ENCODE data around the gene KLHL18.

KLHL18 gene

DNA sequence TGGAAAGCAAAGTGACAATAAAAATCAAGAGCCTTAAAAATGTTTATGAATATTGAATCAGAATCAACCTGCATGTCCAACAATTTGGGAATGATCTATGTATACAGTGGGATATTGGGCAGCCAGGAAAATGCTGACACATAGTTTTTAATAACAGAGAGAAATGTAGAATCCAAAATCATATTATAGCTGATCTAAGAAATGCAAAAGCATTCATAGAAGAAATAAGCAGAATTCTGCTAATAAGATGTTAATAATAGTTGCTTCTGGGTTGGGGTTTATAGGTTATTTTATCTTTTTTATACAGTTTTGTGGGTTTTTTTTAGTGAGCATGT, 15.3 kb upstream of the KLHL18 start:
- CTCF ChIA-PET, result interaction anchor here (0.6 to 1.0 kb wide), 2 partner anchors 17 to 122 kb away, joined by 3 read pairs; no protein-coding TSS in a partner anchor

DNA sequence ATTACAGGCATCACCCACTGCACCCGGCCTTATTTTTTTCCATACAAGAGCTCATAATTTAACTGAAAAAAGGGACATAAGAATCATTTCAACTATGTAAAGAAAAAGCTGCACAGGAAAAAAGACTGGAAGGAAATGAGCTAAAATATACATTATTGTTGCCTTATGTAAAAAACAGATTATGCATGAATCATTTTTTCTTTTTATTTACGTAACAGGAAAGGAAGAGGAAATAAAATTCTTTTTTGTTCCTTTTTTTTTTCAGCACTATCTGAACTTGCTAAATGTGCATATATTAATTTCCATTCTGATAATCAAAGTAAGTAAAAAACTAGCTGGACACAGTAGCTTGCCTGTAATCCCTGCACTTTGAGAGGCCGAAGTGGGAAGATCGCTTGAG, 12.2 kb upstream of the KLHL18 start:
- ChIA-PET POLR2A (no interaction called here), CTCF (no interaction called here)
- no peak for TF ChIP-seq ELF4 (IDR thresholded peaks at IDR 0.05)
- TF ChIP-seq FOXA1 (IDR thresholded peaks at IDR 0.05), result no peak
- TF ChIP-seq L3MBTL2 (conservative IDR thresholded peaks at IDR 0.05), result no peak
- no peak for TF ChIP-seq FOXK2 (IDR thresholded peaks at IDR 0.05)
- TF ChIP-seq CTBP1 (IDR thresholded peaks at IDR 0.05; ENCODE audit: borderline replicate concordance), result no peak
- DNase-seq (ENCODE audit: extremely low spot score), result no peak

More for the DNA sequence above, 15.3 kb upstream of the KLHL18 start:
- POLR2A ChIA-PET, result no interaction called here
- TF ChIP-seq ZNF384 (IDR thresholded peaks at IDR 0.05) (no peak), TARDBP (IDR thresholded peaks at IDR 0.05) (no peak), SUZ12 (IDR thresholded peaks at IDR 0.05) (no peak), CTBP1 (IDR thresholded peaks at IDR 0.05; ENCODE audit: borderline replicate concordance) (no peak), FOXK2 (IDR thresholded peaks at IDR 0.05) (no peak), FOXA1 (IDR thresholded peaks at IDR 0.05) (no peak), L3MBTL2 (conservative IDR thresholded peaks at IDR 0.05) (no peak), SP1 (IDR thresholded peaks at IDR 0.05) (no peak), ELF4 (IDR thresholded peaks at IDR 0.05) (no peak)
- TF ChIP-seq, protein P1, sequence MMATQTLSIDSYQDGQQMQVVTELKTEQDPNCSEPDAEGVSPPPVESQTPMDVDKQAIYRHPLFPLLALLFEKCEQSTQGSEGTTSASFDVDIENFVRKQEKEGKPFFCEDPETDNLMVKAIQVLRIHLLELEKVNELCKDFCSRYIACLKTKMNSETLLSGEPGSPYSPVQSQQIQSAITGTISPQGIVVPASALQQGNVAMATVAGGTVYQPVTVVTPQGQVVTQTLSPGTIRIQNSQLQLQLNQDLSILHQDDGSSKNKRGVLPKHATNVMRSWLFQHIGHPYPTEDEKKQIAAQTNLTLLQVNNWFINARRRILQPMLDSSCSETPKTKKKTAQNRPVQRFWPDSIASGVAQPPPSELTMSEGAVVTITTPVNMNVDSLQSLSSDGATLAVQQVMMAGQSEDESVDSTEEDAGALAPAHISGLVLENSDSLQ (IDR thresholded peaks at IDR 0.05), result no peak
- no peak for DNase-seq (ENCODE audit: extremely low spot score)

DNA sequence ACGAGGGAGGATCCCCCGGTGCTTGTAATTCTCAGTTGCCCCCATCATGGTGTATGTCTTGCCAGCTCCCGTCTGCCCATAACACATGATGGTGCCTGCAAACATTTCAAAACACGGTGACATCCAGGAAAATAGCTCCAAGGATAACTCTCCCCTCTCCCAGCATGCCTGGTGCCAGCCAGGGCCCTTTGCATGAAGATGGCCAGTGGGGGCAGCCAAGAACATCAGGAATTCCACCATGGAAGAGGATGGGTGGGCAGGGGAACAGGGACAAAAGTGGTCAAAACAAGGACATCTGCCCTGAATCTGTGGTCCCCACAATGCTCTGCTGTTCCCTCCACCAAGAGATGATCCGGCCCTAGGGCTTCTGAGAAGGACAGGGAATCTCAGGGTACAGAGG, 9.2 kb upstream of the KLHL18 start:
- ChIA-PET POLR2A (no interaction called here), CTCF (no interaction called here)
- DNase-seq (ENCODE audit: extremely low spot score), result no peak
- TF ChIP-seq L3MBTL2 (conservative IDR thresholded peaks at IDR 0.05) (no peak), ELF4 (IDR thresholded peaks at IDR 0.05) (no peak), FOXM1 (IDR thresholded peaks at IDR 0.05; ENCODE audit: borderline replicate concordance) (no peak), ARNT (IDR thresholded peaks at IDR 0.05) (no peak), SUZ12 (IDR thresholded peaks at IDR 0.05) (no peak), ZNF384 (IDR thresholded peaks at IDR 0.05) (no peak), TARDBP (IDR thresholded peaks at IDR 0.05) (no peak), FOXK2 (IDR thresholded peaks at IDR 0.05) (no peak), LEF1 (IDR thresholded peaks at IDR 0.05; ENCODE audit: borderline replicate concordance) (no peak), CTBP1 (IDR thresholded peaks at IDR 0.05; ENCODE audit: borderline replicate concordance) (no peak), BHLHE40 (IDR thresholded peaks at IDR 0.05; ENCODE audit: borderline replicate concordance) (no peak), NFRKB (IDR thresholded peaks at IDR 0.05) (no peak), SP1 (IDR thresholded peaks at IDR 0.05) (no peak), FOXA1 (IDR thresholded peaks at IDR 0.05) (no peak), HDGF (IDR thresholded peaks at IDR 0.05; ENCODE audit: borderline replicate concordance) (no peak)
- TF ChIP-seq, protein P1 (IDR thresholded peaks at IDR 0.05), result no peak

DNA sequence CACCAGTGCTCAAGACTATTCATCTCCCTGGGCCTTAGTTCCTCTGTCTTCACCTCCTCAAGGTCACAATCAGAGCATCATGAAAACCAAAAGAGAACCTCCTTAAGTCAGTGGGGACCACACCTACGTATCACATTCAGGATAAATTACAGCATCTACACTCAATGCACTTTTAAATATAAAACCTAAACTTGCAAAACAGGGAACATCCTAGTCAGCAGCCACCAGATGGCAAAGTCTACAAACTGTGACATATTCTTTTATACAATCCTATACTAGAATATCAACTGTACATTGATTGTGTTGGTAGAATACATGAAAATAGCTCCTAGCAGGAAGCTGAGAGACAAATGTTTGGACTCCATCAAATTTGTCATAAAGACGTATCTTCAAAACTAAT, 8.1 kb upstream of the KLHL18 start:
- no peak for DNase-seq (ENCODE audit: extremely low spot score)
- TF ChIP-seq ARNT (IDR thresholded peaks at IDR 0.05), result no peak
- TF ChIP-seq CTBP1 (IDR thresholded peaks at IDR 0.05; ENCODE audit: borderline replicate concordance), result no peak
- TF ChIP-seq TARDBP (IDR thresholded peaks at IDR 0.05), result no peak
- no peak for TF ChIP-seq ELF4 (IDR thresholded peaks at IDR 0.05)
- TF ChIP-seq SUZ12 (IDR thresholded peaks at IDR 0.05), result no peak
- no peak for TF ChIP-seq NFRKB (IDR thresholded peaks at IDR 0.05)
- TF ChIP-seq, protein P1 (IDR thresholded peaks at IDR 0.05), result no peak
- no peak for TF ChIP-seq FOXM1 (IDR thresholded peaks at IDR 0.05; ENCODE audit: borderline replicate concordance)
- no peak for TF ChIP-seq ZNF384 (IDR thresholded peaks at IDR 0.05)
- no peak for TF ChIP-seq SP1 (IDR thresholded peaks at IDR 0.05)
- TF ChIP-seq FOXK2 (IDR thresholded peaks at IDR 0.05), result no peak
- TF ChIP-seq L3MBTL2 (conservative IDR thresholded peaks at IDR 0.05), result no peak
- no peak for TF ChIP-seq LEF1 (IDR thresholded peaks at IDR 0.05; ENCODE audit: borderline replicate concordance)
- TF ChIP-seq BHLHE40 (IDR thresholded peaks at IDR 0.05; ENCODE audit: borderline replicate concordance), result no peak
- ChIA-PET CTCF (no interaction called here), POLR2A (no interaction called here)

DNA sequence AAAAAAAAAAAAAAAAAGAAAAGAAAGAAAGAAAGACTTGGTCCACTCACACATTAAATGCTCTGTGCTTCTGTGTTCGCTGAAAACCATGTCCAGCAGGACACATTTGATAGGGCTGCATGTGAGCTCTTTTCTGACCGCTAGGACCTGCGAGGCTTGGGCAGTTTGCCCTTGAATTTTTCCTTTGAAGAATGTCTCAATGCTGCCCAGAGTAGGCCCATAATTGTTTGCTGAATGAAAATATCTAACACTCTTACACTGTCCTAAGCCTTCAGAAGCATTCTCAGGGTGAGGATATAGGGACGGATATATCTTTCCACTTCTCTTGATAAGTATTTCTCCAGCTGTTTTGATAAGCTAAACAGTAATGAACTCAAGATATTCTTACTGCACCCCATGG, 6.2 kb upstream of the KLHL18 start:
- CTCF ChIA-PET, result no interaction called here
- TF ChIP-seq HDGF (IDR thresholded peaks at IDR 0.05; ENCODE audit: borderline replicate concordance), result no peak
- no peak for TF ChIP-seq FOXK2 (IDR thresholded peaks at IDR 0.05)
- no peak for TF ChIP-seq SUZ12 (IDR thresholded peaks at IDR 0.05)
- no peak for TF ChIP-seq FOXM1 (IDR thresholded peaks at IDR 0.05; ENCODE audit: borderline replicate concordance)
- no peak for TF ChIP-seq NFRKB (IDR thresholded peaks at IDR 0.05)
- TF ChIP-seq, protein P1 (IDR thresholded peaks at IDR 0.05), result no peak
- TF ChIP-seq FOXA1 (IDR thresholded peaks at IDR 0.05), result no peak
- no peak for TF ChIP-seq ELF4 (IDR thresholded peaks at IDR 0.05)
- no peak for TF ChIP-seq TARDBP (IDR thresholded peaks at IDR 0.05)
- POLR2A ChIA-PET, result interaction anchor here (1.3 kb wide), 1 partner anchor 104 kb away, joined by 3 read pairs; the partner anchor contains the start of gene PTPN23
- DNase-seq (ENCODE audit: extremely low spot score), result no peak

DNA sequence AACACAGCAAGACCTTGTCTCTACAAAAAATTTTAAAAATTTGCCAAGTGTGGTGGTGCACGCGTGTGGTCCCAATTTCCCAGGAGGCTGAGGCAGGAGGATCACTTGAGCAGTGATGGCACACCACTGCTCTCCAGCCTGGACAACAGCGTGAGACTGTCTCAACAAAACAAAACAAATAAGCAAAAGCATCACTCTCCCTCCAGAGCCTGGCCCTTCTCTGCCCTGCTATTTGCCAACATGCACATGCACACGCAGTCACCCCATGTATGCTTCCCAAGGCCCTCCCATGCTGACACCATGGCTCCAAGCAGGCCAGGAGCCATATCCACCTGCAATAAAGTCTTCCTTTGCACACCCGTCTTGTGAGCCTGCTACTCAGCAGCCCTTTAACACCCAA, 2.2 kb upstream of the KLHL18 start:
- no peak for DNase-seq (ENCODE audit: extremely low spot score)
- CTCF ChIA-PET, result no interaction called here
- TF ChIP-seq, protein P1 (IDR thresholded peaks at IDR 0.05), result no peak
- no peak for TF ChIP-seq SP1 (IDR thresholded peaks at IDR 0.05)
- POLR2A ChIA-PET, result no interaction called here
